HepG2 (cell line): ENCODE results near the gene APRT. TPM values are rescaled to one million over a fixed set of nuclear protein-coding genes. Genes with fewer than 3 reads are reported as not detected.

ENCODE experiments used
- ATAC-seq: fragments of 200-7000 bp; cut with Tn5 transposase; 3 replicates; pipeline ENCODE4 v1.9.1; 2020; ENCODE audit warnings: mild to moderate bottlenecking, moderate library complexity
- BruUV-seq: library from RNA; stranded (reverse); fragments of 400-500 nt; replicated peaks from 2 replicates; lab custom pipeline; 2021; lab: Mats Ljungman, UMichigan
- CTCF ChIA-PET: fragments of 300-600 bp; formaldehyde crosslinking; extraction: SDS; loops from one replicate; lab custom pipeline; 2021; ENCODE audit warnings: low total read pairs, inconsistent platforms, low intra/inter-chr PET ratio; lab: Yijun Ruan, JAX
- POLR2A ChIA-PET: fragments of 350-600 bp; sonication (Branson Sonifier 250); formaldehyde crosslinking; loops from one replicate; lab custom pipeline; 2020; ENCODE audit warnings: antibody characterized with exemption, inconsistent platforms; lab: Yijun Ruan, JAX
- DNase-seq: peaks from one replicate; pipeline ENCODE4 v3.0.0-alpha.2; 2015; ENCODE audit warnings: low spot score
- FAIRE-seq: peaks from 3 replicates; lab custom pipeline; 2011; peaks lifted over from hg19 to GRCh38; lab: Jason Lieb, UNC
- H2AFZ ChIP-seq: one replicate; pipeline ENCODE4 v1.6.1; 2011; ENCODE audit warnings: low read length, inconsistent platforms
- H3K27ac ChIP-seq: fragments of 300-600 bp; 3 replicates; pipeline ENCODE4 v1.8.0; 2011; ENCODE audit warnings: mixed run types, mild to moderate bottlenecking, mixed read lengths, low read length, inconsistent platforms; ENCODE audit not compliant: insufficient read depth; ENCODE audit errors: extremely low read length
- H3K27me3 ChIP-seq, 2 experiments: fragments of 200-600 bp in 1 of 2; 2 replicates in 1 of 2; 3 replicates in 1 of 2; pipeline versions ENCODE4 v1.6.0 to v1.8.0; 2011; ENCODE audit warnings: low read length in 2 of 2, mild to moderate bottlenecking in 2 of 2, moderate library complexity in 2 of 2, inconsistent platforms in 1 of 2; ENCODE audit not compliant: insufficient read depth in 2 of 2, control insufficient read depth in 1 of 2
- H3K36me3 ChIP-seq, 2 experiments: fragments of 200-600 bp in 1 of 2; replicated peaks in 1 of 2; 2 replicates in 1 of 2; 3 replicates in 1 of 2; pipeline versions ENCODE4 v1.5.1 to v1.8.0; 2011; ENCODE audit warnings: low read length in 2 of 2, inconsistent platforms in 1 of 2; ENCODE audit not compliant: insufficient read depth in 2 of 2, control insufficient read depth in 1 of 2
- H3K4me1 ChIP-seq: 2 replicates; pipeline ENCODE4 v1.5.1; 2012; ENCODE audit warnings: low read length, inconsistent platforms; ENCODE audit not compliant: insufficient read depth
- H3K4me2 ChIP-seq: 2 replicates; pipeline ENCODE4 v1.6.0; 2011; ENCODE audit warnings: low read depth, low read length, inconsistent platforms
- H3K4me3 ChIP-seq, 3 experiments: fragments of 200-600 bp in 1 of 3; sonication (generic), shearing (Covaris generic) in 1 of 3; replicated peaks in 1 of 3; 2 replicates each; pipeline ENCODE4 v1.5.1; 2011 to 2016; ENCODE audit warnings: low read length in 3 of 3, inconsistent platforms in 2 of 3, low read depth in 2 of 3, mild to moderate bottlenecking in 2 of 3, control low read depth in 1 of 3, mixed read lengths in 1 of 3; ENCODE audit not compliant: insufficient read depth in 1 of 3
- H3K79me2 ChIP-seq: one replicate; pipeline ENCODE4 v1.6.1; 2011; ENCODE audit warnings: low read length, inconsistent platforms; ENCODE audit not compliant: insufficient read depth
- H3K9ac ChIP-seq: 2 replicates; pipeline ENCODE4 v1.6.0; 2011; ENCODE audit warnings: mild to moderate bottlenecking, low read depth, low read length, inconsistent platforms; ENCODE audit not compliant: insufficient read depth
- H3K9me3 ChIP-seq: 2 replicates; pipeline ENCODE4 v1.5.1; 2012; ENCODE audit warnings: mild to moderate bottlenecking, low read length
- H4K20me1 ChIP-seq: 2 replicates; pipeline ENCODE4 v1.6.0; 2011; ENCODE audit warnings: inconsistent platforms, mild to moderate bottlenecking, low read length, moderate library complexity; ENCODE audit not compliant: insufficient read depth
- SP5 ChIP-seq: IDR thresholded peaks from 2 replicates; pipeline ENCODE4 v1.6.1; 2016; ENCODE audit warnings: low read depth, borderline replicate concordance
- TERF1 ChIP-seq: sonication (generic); formaldehyde crosslinking; IDR thresholded peaks from 2 replicates; pipeline ENCODE4 v1.8.0; 2022; ENCODE audit warnings: mild to moderate bottlenecking, missing genetic modification reagents, moderate library complexity
- ZNF580 ChIP-seq: IDR thresholded peaks from 2 replicates; pipeline ENCODE4 v1.6.1; 2016; ENCODE audit warnings: low read depth, borderline replicate concordance
- WGBS: methylation state at CpG from one replicate; pipeline ENCODE4 v1.1.6; 2017; ENCODE audit warnings: low lambda C conversion rate; 5-methylcytosine and 5-hydroxymethylcytosine counted together
- in situ Hi-C: cut with HindIII; loops from 2 replicates; pipeline ENCODE4 v1.10.0; 2017; ENCODE audit warnings: low pct_unique_long_range_greater_than_20kb; ENCODE audit not compliant: extremely low pct_ligation_motif_present
- intact Hi-C: fragments of 100-400 bp; cut with micrococcal nuclease; formaldehyde crosslinking; loops from one replicate; pipeline ENCODE4 v1.10.0; 2022; ENCODE audit not compliant: unreplicated experiment
- polyA plus RNA-seq, 8 experiments: library from polyadenylated mRNA; depleted of rRNA in 3 of 8; stranded (reverse) in 7 of 8; unstranded in 1 of 8; fragments of >200 nt; fragmentation: Illumina TruSeq in 4 of 8; extraction: Trizol in 4 of 8; gene quantifications; 2 replicates each; pipeline versions ENCODE4 v1.2.1 to v1.2.3, GENCODE V29; 2011 to 2016; ENCODE audit warnings: low read depth in 4 of 8, missing spikeins in 1 of 8, mixed read lengths in 1 of 8; ENCODE audit not compliant: insufficient read depth in 1 of 8
- total RNA-seq, 5 experiments: library from RNA; depleted of rRNA; stranded (reverse); fragments of >200 nt; fragmentation: Illumina TruSeq; extraction: Trizol; gene quantifications; 2 replicates each; pipeline ENCODE4 v1.2.3, GENCODE V29; 2016; ENCODE audit warnings: low read depth in 1 of 5
- TF ChIP-seq, protein P1 (sequence below): sonication (generic); formaldehyde crosslinking; IDR thresholded peaks from 2 replicates; pipeline ENCODE4 v1.4.0; 2020; ENCODE audit warnings: missing genetic modification reagents, borderline replicate concordance

APRT gene
- total and polyA plus RNA-seq, 2 of the 13 experiments (the other 11 are each of a cell fraction or from before 2014, with no cell fraction given): 155 to 242 TPM

GRCh38 chr16:88778271-88778525 is 33.5 kb downstream of the APRT start:
- Histone ChIP-seq H3K9ac (no peak overlapping the region), H3K4me1 (peaks cover 47% of the 10 kb centered on the region), H3K9me3 (no peaks in the 10 kb centered on the region), H4K20me1 (peaks cover 29% of the 10 kb centered on the region), H2AFZ (no peak overlapping the region), H3K4me2 (no peak overlapping the region), H3K27ac (no peak overlapping the region), H3K36me3 (peaks cover 2 to 4% of the 10 kb centered on the region in 2 experiments; a peak in 1 of 5 replicates), H3K27me3 (no peaks in the 10 kb centered on the region), H3K79me2 (peaks cover 63% of the 10 kb centered on the region), H3K4me3 (no peak overlapping the region)
- ChIA-PET POLR2A (no interaction called here), CTCF (no interaction called here)
- FAIRE-seq (no peak), DNase-seq (no peak), ATAC-seq (no peak)
- intact Hi-C loops: no loop called here
- no peak for TF ChIP-seq ZNF580
- no peak for TF ChIP-seq TERF1 (CRISPR knock-in tag)
- TF ChIP-seq SP5 (CRISPR knock-in tag): no peak
- TF ChIP-seq, protein P1, sequence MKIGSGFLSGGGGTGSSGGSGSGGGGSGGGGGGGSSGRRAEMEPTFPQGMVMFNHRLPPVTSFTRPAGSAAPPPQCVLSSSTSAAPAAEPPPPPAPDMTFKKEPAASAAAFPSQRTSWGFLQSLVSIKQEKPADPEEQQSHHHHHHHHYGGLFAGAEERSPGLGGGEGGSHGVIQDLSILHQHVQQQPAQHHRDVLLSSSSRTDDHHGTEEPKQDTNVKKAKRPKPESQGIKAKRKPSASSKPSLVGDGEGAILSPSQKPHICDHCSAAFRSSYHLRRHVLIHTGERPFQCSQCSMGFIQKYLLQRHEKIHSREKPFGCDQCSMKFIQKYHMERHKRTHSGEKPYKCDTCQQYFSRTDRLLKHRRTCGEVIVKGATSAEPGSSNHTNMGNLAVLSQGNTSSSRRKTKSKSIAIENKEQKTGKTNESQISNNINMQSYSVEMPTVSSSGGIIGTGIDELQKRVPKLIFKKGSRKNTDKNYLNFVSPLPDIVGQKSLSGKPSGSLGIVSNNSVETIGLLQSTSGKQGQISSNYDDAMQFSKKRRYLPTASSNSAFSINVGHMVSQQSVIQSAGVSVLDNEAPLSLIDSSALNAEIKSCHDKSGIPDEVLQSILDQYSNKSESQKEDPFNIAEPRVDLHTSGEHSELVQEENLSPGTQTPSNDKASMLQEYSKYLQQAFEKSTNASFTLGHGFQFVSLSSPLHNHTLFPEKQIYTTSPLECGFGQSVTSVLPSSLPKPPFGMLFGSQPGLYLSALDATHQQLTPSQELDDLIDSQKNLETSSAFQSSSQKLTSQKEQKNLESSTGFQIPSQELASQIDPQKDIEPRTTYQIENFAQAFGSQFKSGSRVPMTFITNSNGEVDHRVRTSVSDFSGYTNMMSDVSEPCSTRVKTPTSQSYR: no peak
- BruUV-seq: no TSS peak
- WGBS: 92% methylated on average over 6 of the region's 7 CpGs
- in situ Hi-C loops: no loop called here
